ENCODE measurements around the gene C16orf90. TPM values are rescaled to one million over a fixed set of nuclear protein-coding genes. Genes with fewer than 3 reads are reported as not detected.

C16orf90 gene
- total RNA-seq (not detected), polyA plus RNA-seq (ENCODE audit: insufficient read depth in 1 of 8, insufficient read length in 8 of 8, low replicate concordance in 1 of 8) (not detected)
- long read RNA-seq, donor 1 = 0 reads
- long read RNA-seq, donor 2 = 0 reads
- long read RNA-seq, donor 3 = 0 reads
- long read RNA-seq, donor 4 = 0 reads
- long read RNA-seq, donor 5 = 0 reads
- long read RNA-seq, donor 6 = 0 reads
- long read RNA-seq, donor 7 = 0 reads
- long read RNA-seq, donor 8, partial matches to known transcripts = 7 of 7 reads
- long read RNA-seq, donor 8, other reads (novel, unspliced or antisense) = 0 of 7 reads
- long read RNA-seq, donor 9 = 0 reads
- long read RNA-seq, donor 10 = 0 reads
- long read RNA-seq, donor 11 = 0 reads

DNA sequence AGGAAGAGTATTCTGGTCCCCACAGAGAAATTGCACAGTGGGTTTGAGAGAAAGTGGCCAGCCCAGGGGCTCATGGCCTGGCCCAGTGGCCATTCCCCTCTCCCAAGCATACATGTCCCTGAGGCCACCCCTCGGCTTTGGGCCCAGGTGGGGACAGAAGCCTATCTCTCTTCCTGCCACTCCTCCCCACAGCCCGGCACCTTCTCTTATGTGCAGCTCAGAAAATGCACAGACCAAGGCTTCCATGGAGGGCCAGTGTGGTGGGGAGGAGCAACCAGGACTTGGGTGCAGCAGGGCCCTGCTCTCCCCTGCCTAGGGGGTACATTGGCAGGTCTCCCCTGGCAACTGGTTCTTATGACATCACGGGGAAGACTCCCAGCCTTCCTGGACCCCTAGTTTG is at the start of gene C16orf90:
C16orf90 (minus strand) TSS at position 314 of the 400 bp plus-strand sequence; CDS start at position 246, 68 bp downstream.
- Histone ChIP-seq H3K4me3 (ENCODE audit: low read length) (no peak within 1 kb of the TSS), H3K9me3 (replicated peaks; ENCODE audit: control insufficient read depth, low read depth, low read length) (no peaks in the 10 kb centered on the region), H3K27ac (ENCODE audit: low read length) (no peak within 1 kb of the TSS), H3K36me3 (ENCODE audit: control insufficient read depth, insufficient read depth, low read length) (no peaks in the 10 kb centered on the region), H3K27me3 (ENCODE audit: control insufficient read depth, insufficient read depth, low read length) (no peaks in the 10 kb centered on the region), H3K4me1 (ENCODE audit: control insufficient read depth, insufficient read depth, low read length) (peaks cover 15% of the 10 kb centered on the region)
- no CpG with 5 or more reads among the region's 3 CpGs for WGBS (ENCODE audit: insufficient coverage)
- DNase-seq = no peak

- H3K4me3 ChIP-seq (ENCODE audit: low read length) = no peak overlapping the region
- no peaks in the 10 kb centered on the region for H3K4me1 ChIP-seq (ENCODE audit: control insufficient read depth, insufficient read depth, low read length)
- 54% methylated on average over 4 of the region's 6 CpGs for WGBS (ENCODE audit: insufficient coverage)
- H3K36me3 ChIP-seq (ENCODE audit: control insufficient read depth, insufficient read depth, low read length) = peaks cover 13% of the 10 kb centered on the region
- H3K9me3 ChIP-seq (replicated peaks; ENCODE audit: control insufficient read depth, low read depth, low read length) = no peaks in the 10 kb centered on the region
- DNase-seq = no peak
- peaks cover 3% of the 10 kb centered on the region for H3K27me3 ChIP-seq (ENCODE audit: control insufficient read depth, insufficient read depth, low read length)
- no peak overlapping the region for H3K27ac ChIP-seq (ENCODE audit: low read length)
Observed at GRCh38 chr16:3542601-3543373, 47.5 kb upstream of the C16orf90 start.

DNA sequence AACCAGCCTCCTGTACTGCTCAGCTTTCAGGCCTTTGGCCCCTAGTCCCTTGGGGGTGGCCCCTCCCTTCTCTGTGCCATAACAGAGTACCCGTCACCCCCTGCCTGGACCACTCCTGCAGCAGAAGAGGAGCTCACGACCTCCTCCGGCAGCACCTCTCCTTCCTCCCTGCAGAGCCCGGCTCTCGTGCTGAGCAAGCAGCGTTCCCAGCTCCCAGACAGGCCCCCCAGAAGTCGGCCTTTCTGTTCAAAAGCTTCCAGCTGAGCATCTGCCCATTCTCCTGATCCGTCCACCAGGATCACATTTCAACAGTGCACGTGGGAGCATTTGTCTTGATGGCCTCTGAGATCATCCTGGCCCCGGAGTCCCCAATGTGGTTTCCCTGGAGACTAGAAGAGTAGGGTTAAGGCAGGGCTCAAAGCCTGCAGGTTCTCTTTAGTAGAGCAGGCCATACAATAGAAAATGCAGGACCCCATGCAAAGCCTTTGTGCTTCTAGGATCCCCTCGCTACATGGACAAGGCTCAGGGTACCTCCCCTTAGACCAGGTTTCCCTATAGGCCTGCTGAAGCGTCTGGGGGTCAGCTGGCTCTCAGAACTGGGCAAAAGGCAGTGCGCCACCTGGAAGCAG is 46.4 kb upstream of the C16orf90 start:
- peaks cover 3% of the 10 kb centered on the region for H3K4me1 ChIP-seq (ENCODE audit: control insufficient read depth, insufficient read depth, low read length)
- 64% methylated on average over 12 of the region's 13 CpGs for WGBS (ENCODE audit: insufficient coverage)
- H3K27me3 ChIP-seq (ENCODE audit: control insufficient read depth, insufficient read depth, low read length) = peaks cover 3% of the 10 kb centered on the region
- peaks cover 13% of the 10 kb centered on the region for H3K36me3 ChIP-seq (ENCODE audit: control insufficient read depth, insufficient read depth, low read length)
- H3K9me3 ChIP-seq (replicated peaks; ENCODE audit: control insufficient read depth, low read depth, low read length) = no peaks in the 10 kb centered on the region
- no peak for DNase-seq
- no peak overlapping the region for H3K27ac ChIP-seq (ENCODE audit: low read length)
- H3K4me3 ChIP-seq (ENCODE audit: low read length) = no peak overlapping the region

- WGBS (ENCODE audit: insufficient coverage) = 83% methylated on average over 2 of the region's 4 CpGs
- Histone ChIP-seq H3K9me3 (replicated peaks; ENCODE audit: control insufficient read depth, low read depth, low read length) (no peaks in the 10 kb centered on the region), H3K4me3 (ENCODE audit: low read length) (no peak overlapping the region), H3K27ac (ENCODE audit: low read length) (no peak overlapping the region), H3K36me3 (ENCODE audit: control insufficient read depth, insufficient read depth, low read length) (peaks cover 29% of the 10 kb centered on the region), H3K27me3 (ENCODE audit: control insufficient read depth, insufficient read depth, low read length) (no peaks in the 10 kb centered on the region), H3K4me1 (ENCODE audit: control insufficient read depth, insufficient read depth, low read length) (peaks cover 9% of the 10 kb centered on the region)
- no peak for DNase-seq
Observed at GRCh38 chr16:3538222-3538621, 42.9 kb upstream of the C16orf90 start.

DNA sequence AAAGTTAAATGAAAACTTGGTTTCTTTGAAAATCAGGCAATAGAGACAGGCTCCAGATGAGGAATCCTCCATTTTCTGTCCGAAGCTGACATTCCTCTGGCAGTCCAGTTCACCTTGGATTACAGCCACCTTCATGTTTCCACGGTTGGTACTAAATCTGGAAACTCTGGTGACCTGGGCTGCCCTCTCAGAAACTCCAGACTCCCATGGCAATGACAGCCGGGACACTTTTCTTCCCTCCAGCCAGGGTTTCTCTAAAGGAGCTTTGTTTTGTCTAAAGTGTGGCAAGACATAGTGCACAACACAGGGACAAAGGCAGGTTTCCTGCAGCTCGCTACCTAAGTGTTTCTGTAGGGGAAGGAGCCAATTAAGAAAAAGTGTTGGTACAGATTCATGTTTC is 41.6 kb upstream of the C16orf90 start:
- WGBS (ENCODE audit: insufficient coverage) = no CpG with 5 or more reads among the region's 4 CpGs
- Histone ChIP-seq H3K27ac (ENCODE audit: low read length) (peak overlapping the region; percentile 71), H3K9me3 (replicated peaks; ENCODE audit: control insufficient read depth, low read depth, low read length) (no peaks in the 10 kb centered on the region), H3K36me3 (ENCODE audit: control insufficient read depth, insufficient read depth, low read length) (peaks cover 39% of the 10 kb centered on the region), H3K4me1 (ENCODE audit: control insufficient read depth, insufficient read depth, low read length) (peaks cover 9% of the 10 kb centered on the region), H3K27me3 (ENCODE audit: control insufficient read depth, insufficient read depth, low read length) (no peaks in the 10 kb centered on the region), H3K4me3 (ENCODE audit: low read length) (no peak overlapping the region)
- peak; percentile 49 for DNase-seq

- Histone ChIP-seq H3K36me3 (ENCODE audit: control insufficient read depth, insufficient read depth, low read length) (peaks cover 39% of the 10 kb centered on the region), H3K27ac (ENCODE audit: low read length) (peak overlapping the region; percentile 71), H3K9me3 (replicated peaks; ENCODE audit: control insufficient read depth, low read depth, low read length) (no peaks in the 10 kb centered on the region), H3K4me3 (ENCODE audit: low read length) (no peak overlapping the region), H3K27me3 (ENCODE audit: control insufficient read depth, insufficient read depth, low read length) (no peaks in the 10 kb centered on the region), H3K4me1 (ENCODE audit: control insufficient read depth, insufficient read depth, low read length) (peaks cover 9% of the 10 kb centered on the region)
- peak; percentile 92 for DNase-seq
- 43% methylated on average over 1 of the region's 3 CpGs for WGBS (ENCODE audit: insufficient coverage)
Observed at GRCh38 chr16:3536271-3536731, 41.0 kb upstream of the C16orf90 start.

DNA sequence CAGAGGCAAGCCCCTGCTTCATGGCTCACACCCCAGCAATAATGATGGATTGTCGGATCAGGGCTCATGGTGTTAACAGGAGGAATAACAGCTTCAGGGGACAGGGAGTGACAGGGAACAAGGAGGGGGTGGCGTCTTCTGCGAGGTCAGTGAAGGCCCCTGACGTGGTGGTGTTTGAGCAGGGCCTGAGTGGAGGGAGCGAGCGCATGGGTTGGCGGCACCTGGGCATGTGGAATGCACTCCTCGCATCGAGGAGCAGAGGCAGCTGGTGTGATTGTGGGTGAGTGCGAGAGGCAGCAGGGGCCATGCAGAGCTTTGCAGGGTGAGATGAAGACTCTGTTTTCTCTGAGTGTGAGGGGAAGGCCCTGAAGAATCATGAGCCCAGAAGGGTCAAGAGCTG is 38.8 kb upstream of the C16orf90 start:
- Histone ChIP-seq H3K27me3 (ENCODE audit: control insufficient read depth, insufficient read depth, low read length) (no peaks in the 10 kb centered on the region), H3K27ac (ENCODE audit: low read length) (no peak overlapping the region), H3K9me3 (replicated peaks; ENCODE audit: control insufficient read depth, low read depth, low read length) (no peaks in the 10 kb centered on the region), H3K36me3 (ENCODE audit: control insufficient read depth, insufficient read depth, low read length) (peaks cover 46% of the 10 kb centered on the region), H3K4me3 (ENCODE audit: low read length) (no peak overlapping the region), H3K4me1 (ENCODE audit: control insufficient read depth, insufficient read depth, low read length) (peaks cover 9% of the 10 kb centered on the region)
- WGBS (ENCODE audit: insufficient coverage) = 95% methylated on average over 10 of the region's 10 CpGs
- DNase-seq = no peak

DNA sequence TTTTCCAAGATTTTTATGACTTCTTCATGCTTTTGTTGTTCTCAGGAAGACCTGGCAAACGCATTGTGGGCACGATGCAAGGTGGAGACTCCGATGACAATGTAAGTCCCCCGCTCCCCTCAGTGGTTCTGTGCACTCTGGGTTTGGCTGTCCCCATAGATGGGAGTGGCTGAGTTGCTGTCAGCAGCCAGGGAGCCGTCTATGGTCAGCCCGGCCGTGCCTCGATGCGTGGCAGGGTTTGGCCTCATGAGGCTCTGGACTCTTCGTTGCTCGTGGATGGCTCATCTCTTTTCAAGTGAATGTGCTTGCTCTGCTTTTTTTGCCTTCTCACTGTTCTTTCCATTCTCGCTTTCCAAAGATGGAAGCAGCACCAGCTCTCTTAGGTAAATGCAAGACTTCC is 37.5 kb upstream of the C16orf90 start:
- Histone ChIP-seq H3K4me3 (ENCODE audit: low read length) (no peak overlapping the region), H3K4me1 (ENCODE audit: control insufficient read depth, insufficient read depth, low read length) (peaks cover 9% of the 10 kb centered on the region), H3K9me3 (replicated peaks; ENCODE audit: control insufficient read depth, low read depth, low read length) (no peaks in the 10 kb centered on the region), H3K27ac (ENCODE audit: low read length) (no peak overlapping the region), H3K36me3 (ENCODE audit: control insufficient read depth, insufficient read depth, low read length) (peaks cover 52% of the 10 kb centered on the region), H3K27me3 (ENCODE audit: control insufficient read depth, insufficient read depth, low read length) (no peaks in the 10 kb centered on the region)
- WGBS (ENCODE audit: insufficient coverage) = 80% methylated on average over 11 of the region's 12 CpGs
- DNase-seq = no peak

DNA sequence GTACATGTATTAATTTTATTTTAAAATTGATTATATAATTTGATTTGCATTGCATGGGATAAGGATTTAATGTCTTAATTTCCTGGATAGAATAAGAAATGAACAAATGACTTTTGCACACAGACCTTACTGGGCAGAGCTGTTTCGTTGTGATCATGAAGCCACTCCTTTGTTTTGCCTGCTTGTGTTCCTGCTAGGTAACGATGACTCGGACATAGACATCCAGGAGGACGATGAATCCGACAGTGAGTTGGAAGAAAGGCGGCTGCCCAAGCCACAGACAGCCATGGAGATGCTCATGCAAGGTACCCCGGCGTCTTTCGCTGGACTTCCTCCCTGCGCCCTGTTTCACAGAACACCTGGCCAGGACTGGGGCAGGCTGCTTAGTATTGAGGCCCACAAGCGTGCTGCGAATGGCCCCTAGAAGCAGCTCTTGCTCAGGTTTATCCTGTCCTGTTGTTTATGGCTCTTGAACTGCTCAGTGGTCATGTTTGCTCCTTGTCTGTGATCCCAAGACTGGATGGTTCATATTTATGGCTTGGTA is 35.2 kb upstream of the C16orf90 start:
- DNase-seq = no peak
- Histone ChIP-seq H3K4me1 (ENCODE audit: control insufficient read depth, insufficient read depth, low read length) (no peaks in the 10 kb centered on the region), H3K9me3 (replicated peaks; ENCODE audit: control insufficient read depth, low read depth, low read length) (no peaks in the 10 kb centered on the region), H3K27ac (ENCODE audit: low read length) (no peak overlapping the region), H3K27me3 (ENCODE audit: control insufficient read depth, insufficient read depth, low read length) (no peaks in the 10 kb centered on the region), H3K4me3 (ENCODE audit: low read length) (no peak overlapping the region), H3K36me3 (ENCODE audit: control insufficient read depth, insufficient read depth, low read length) (peaks cover 68% of the 10 kb centered on the region)
- WGBS (ENCODE audit: insufficient coverage) = 98% methylated on average over 12 of the region's 12 CpGs

GRCh38 chr16:3529175-3529574 is 33.9 kb upstream of the C16orf90 start:
- H3K27ac ChIP-seq (ENCODE audit: low read length) = no peak overlapping the region
- H3K4me3 ChIP-seq (ENCODE audit: low read length) = no peak overlapping the region
- H3K36me3 ChIP-seq (ENCODE audit: control insufficient read depth, insufficient read depth, low read length) = peaks cover 70% of the 10 kb centered on the region
- no peak for DNase-seq
- no peaks in the 10 kb centered on the region for H3K9me3 ChIP-seq (replicated peaks; ENCODE audit: control insufficient read depth, low read depth, low read length)
- no peaks in the 10 kb centered on the region for H3K27me3 ChIP-seq (ENCODE audit: control insufficient read depth, insufficient read depth, low read length)
- no peaks in the 10 kb centered on the region for H3K4me1 ChIP-seq (ENCODE audit: control insufficient read depth, insufficient read depth, low read length)

Data from muscle of leg (tissue), 16 donors.